A549 (cell line): ENCODE data around the gene BPIFA1.

Experiments
- CHD2 ChIP-seq: fragments of 150-350 bp; IDR thresholded peaks from 2 replicates; pipeline ENCODE4 v1.6.1; 2014; ENCODE audit warnings: low read length; ENCODE audit not compliant: partially characterized antibody
- CHD4 ChIP-seq: fragments of 200-600 bp; sonication (generic); IDR thresholded peaks from 2 replicates; pipeline ENCODE4 v1.6.1; 2016; ENCODE audit warnings: antibody characterized with exemption, mild to moderate bottlenecking, borderline replicate concordance
- CTCF ChIP-seq: fragments of >200 bp; sonication (Bioruptor Twin); formaldehyde crosslinking; IDR thresholded peaks from 3 replicates; pipeline ENCODE4 v1.5.1; 2016
- EP300 ChIP-seq, 2 experiments: fragments of >200 bp; sonication (Bioruptor Twin); formaldehyde crosslinking; IDR thresholded peaks; 2 replicates in 1 of 2; 3 replicates in 1 of 2; pipeline ENCODE4 v1.6.1; 2016 to 2017
- POLR2A ChIP-seq: IDR thresholded peaks from 2 replicates; pipeline ENCODE4 v1.6.1; 2012; ENCODE audit warnings: mild to moderate bottlenecking, low read length
- POLR2AphosphoS2 ChIP-seq: conservative IDR thresholded peaks from 2 replicates; pipeline ENCODE4 v1.6.1; 2012; ENCODE audit warnings: low read length, improper control_type of control experiment, inconsistent platforms

GRCh38 chr20:33217052-33217451 lies 18.7 kb upstream of the BPIFA1 start, which contains the start of gene BPIFA3:
- TF ChIP-seq POLR2A (no peak), CTCF (no peak), CHD2 (no peak), POLR2AphosphoS2 (no peak), EP300 (IDR thresholded peaks at IDR 0.05) (no peak), CHD4 (no peak)
